ENCODE results near the gene PXMP4. TPM values are rescaled to one million over a fixed set of nuclear protein-coding genes. Genes with fewer than 3 reads are reported as not detected.

Gene PXMP4
- total RNA-seq, 2 experiments from 2014 or later = 8.8 to 10.2 TPM

GRCh38 chr20:33667676-33668465 lies 52.2 kb downstream of the PXMP4 start:
- no peaks in the 10 kb centered on the region for H3K27me3 Mint-ChIP-seq

GRCh38 chr20:33667245-33667675 lies 52.9 kb downstream of the PXMP4 start:
- H3K27ac Mint-ChIP-seq = peak overlapping the region; percentile 77
- ChIA-PET CTCF (interaction anchor here (0.6 to 9.8 kb wide), 19 partner anchors 8 to 266 kb away, joined by 3 to 91 read pairs (median 4); partner anchors contain the start of genes CDK5RAP1, PXMP4 and SNTA1), POLR2A (interaction anchor here (0.8 to 1.3 kb wide), 6 partner anchors 10 to 177 kb away, joined by 3 to 5 read pairs (median 3); partner anchors contain the start of genes CBFA2T2 and PXMP4)
- peak; percentile 7 for ATAC-seq
- H3K4me3 Mint-ChIP-seq = peak overlapping the region; percentile 75
- peaks cover 31% of the 10 kb centered on the region for H3K4me1 Mint-ChIP-seq
- DNase-seq = peak; percentile 67
- H3K36me3 Mint-ChIP-seq (ENCODE audit: low read depth) = peaks cover 5% of the 10 kb centered on the region
- H3K9me3 Mint-ChIP-seq (ENCODE audit: low read depth) = no peaks in the 10 kb centered on the region
- intact Hi-C loops (cut with DNase I, micrococcal nuclease) = loop anchor here (1.0 to 10.0 kb wide), 7 partner anchors 15 to 325 kb away; partner anchors contain the start of genes ZNF341 (in 2 of the 2), CBFA2T2 (in 1 of the 2), RALY (in 1 of the 2) and SNTA1 (in 1 of the 2)
- H3K27me3 Mint-ChIP-seq = no peaks in the 10 kb centered on the region

More at GRCh38 chr20:33667676-33668465, 52.2 kb downstream of the PXMP4 start:
- Mint-ChIP-seq H3K4me3 (peak overlapping the region; percentile 75), H3K4me1 (peaks cover 29% of the 10 kb centered on the region), H3K9me3 (ENCODE audit: low read depth) (no peaks in the 10 kb centered on the region), H3K36me3 (ENCODE audit: low read depth) (peaks cover 5% of the 10 kb centered on the region), H3K27ac (peak overlapping the region; percentile 77)
- intact Hi-C loops (cut with DNase I, micrococcal nuclease) = loop anchor here (1.0 to 10.0 kb wide), 9 partner anchors 16 to 324 kb away; partner anchors contain the start of genes ZNF341 (in 2 of the 2), CBFA2T2 (in 1 of the 2), CDK5RAP1 (in 1 of the 2) and RALY (in 1 of the 2)
- ATAC-seq (peak; percentile 60), DNase-seq (peak; percentile 89)
- ChIA-PET POLR2A (interaction anchor here (0.5 to 1.1 kb wide), 9 partner anchors 9 to 607 kb away, joined by 3 to 5 read pairs (median 3); partner anchors contain the start of genes CBFA2T2 and PXMP4), CTCF (interaction anchor here (0.6 to 9.8 kb wide), 24 partner anchors 7 to 367 kb away, joined by 3 to 91 read pairs (median 4); partner anchors contain the start of genes PXMP4 and SNTA1)

GRCh38 chr20:33666293-33667244 lies 53.5 kb downstream of the PXMP4 start, which contains the start of gene ACTL10:
Gene ACTL10 (plus strand): TSS chr20:33666943. CDS start chr20:33667498, 555 bp downstream.
- H3K36me3 Mint-ChIP-seq (ENCODE audit: low read depth) = peaks cover 5% of the 10 kb centered on the region
- ATAC-seq (peak; percentile 59), DNase-seq (peak; percentile 89)
- peak within 1 kb of the TSS; percentile 90 for H3K27ac Mint-ChIP-seq
- peaks cover 31% of the 10 kb centered on the region for H3K4me1 Mint-ChIP-seq
- ChIA-PET POLR2A (interaction anchor here (0.8 to 1.3 kb wide), 5 partner anchors 11 to 177 kb away, joined by 3 to 5 read pairs (median 3); partner anchors contain the start of genes CBFA2T2 and PXMP4), CTCF (interaction anchor here (0.6 to 9.8 kb wide), 16 partner anchors 9 to 1502 kb away, joined by 3 to 91 read pairs (median 4); partner anchors contain the start of genes CDK5RAP1, PXMP4 and SNTA1)
- H3K9me3 Mint-ChIP-seq (ENCODE audit: low read depth) = no peaks in the 10 kb centered on the region
- intact Hi-C loops (cut with DNase I, micrococcal nuclease) = loop anchor here (1.0 to 10.0 kb wide), 10 partner anchors 14 to 326 kb away; partner anchors contain the start of genes ZNF341 (in 2 of the 2), CBFA2T2 (in 1 of the 2), E2F1 (in 1 of the 2) and RALY (in 1 of the 2)
- H3K4me3 Mint-ChIP-seq = peak within 1 kb of the TSS; percentile 75
- no peaks in the 10 kb centered on the region for H3K27me3 Mint-ChIP-seq

GRCh38 chr20:33664762-33665144 lies 55.4 kb downstream of the PXMP4 start:
- Mint-ChIP-seq H3K4me1 (peaks cover 31% of the 10 kb centered on the region), H3K9me3 (ENCODE audit: low read depth) (no peaks in the 10 kb centered on the region), H3K4me3 (peak overlapping the region; percentile 78), H3K27ac (peak overlapping the region; percentile 86), H3K36me3 (ENCODE audit: low read depth) (peaks cover 5% of the 10 kb centered on the region), H3K27me3 (no peaks in the 10 kb centered on the region)
- POLR2A ChIA-PET = interaction anchor here (0.7 to 1.5 kb wide), 4 partner anchors 8 to 56 kb away, joined by 3 to 4 read pairs (median 4); no protein-coding TSS in a partner anchor
- peak; percentile 57 for DNase-seq
- ATAC-seq = no peak
- CTCF ChIA-PET = interaction anchor here (1.0 to 9.8 kb wide), 8 partner anchors 10 to 264 kb away, joined by 3 to 91 read pairs (median 7); partner anchors contain the start of gene PXMP4
- intact Hi-C loops (cut with DNase I, micrococcal nuclease) = loop anchor here (5.0 to 10.0 kb wide), 4 partner anchors 68 to 328 kb away; partner anchors contain the start of genes RALY (in 1 of the 2), SNTA1 (in 1 of the 2) and ZNF341 (in 1 of the 2)

GRCh38 chr20:33664085-33664761 lies 55.9 kb downstream of the PXMP4 start:
- ChIA-PET POLR2A (interaction anchor here (0.8 to 1.6 kb wide), 4 partner anchors 8 to 174 kb away, joined by 3 to 6 read pairs (median 4); partner anchors contain the start of gene CBFA2T2), CTCF (interaction anchor here (1.0 to 9.8 kb wide), 8 partner anchors 10 to 264 kb away, joined by 3 to 91 read pairs (median 7); partner anchors contain the start of gene PXMP4)
- DNase-seq (no peak), ATAC-seq (no peak)
- peaks cover 5% of the 10 kb centered on the region for H3K36me3 Mint-ChIP-seq (ENCODE audit: low read depth)
- H3K4me1 Mint-ChIP-seq = peaks cover 31% of the 10 kb centered on the region
- peak overlapping the region; percentile 86 for H3K27ac Mint-ChIP-seq
- no peaks in the 10 kb centered on the region for H3K9me3 Mint-ChIP-seq (ENCODE audit: low read depth)
- H3K4me3 Mint-ChIP-seq = peak overlapping the region; percentile 78
- H3K27me3 Mint-ChIP-seq = no peaks in the 10 kb centered on the region
- intact Hi-C loops (cut with DNase I, micrococcal nuclease) = loop anchor here in 1 of 2 experiments (10.0 kb wide), 1 partner anchor 109 kb away; no protein-coding TSS in a partner anchor

GRCh38 chr20:33663161-33664084 lies 56.7 kb downstream of the PXMP4 start:
- ChIA-PET POLR2A (interaction anchor here (1.3 to 1.6 kb wide), 2 partner anchors 16 to 173 kb away, joined by 3 to 6 read pairs; partner anchors contain the start of gene CBFA2T2), CTCF (interaction anchor here (0.6 to 9.8 kb wide), 9 partner anchors 9 to 263 kb away, joined by 3 to 91 read pairs (median 5); partner anchors contain the start of gene PXMP4)
- intact Hi-C loops (cut with DNase I, micrococcal nuclease) = loop anchor here (1.0 to 10.0 kb wide), 5 partner anchors 57 to 173 kb away; partner anchors contain the start of genes CBFA2T2 (in 1 of the 2), CHMP4B (in 1 of the 2) and PXMP4 (in 1 of the 2)
- Mint-ChIP-seq H3K4me1 (peaks cover 30% of the 10 kb centered on the region), H3K27ac (peak overlapping the region; percentile 86), H3K36me3 (ENCODE audit: low read depth) (peaks cover 4% of the 10 kb centered on the region), H3K27me3 (no peaks in the 10 kb centered on the region), H3K9me3 (ENCODE audit: low read depth) (no peaks in the 10 kb centered on the region), H3K4me3 (peak overlapping the region; percentile 78)
- DNase-seq (peak; percentile 94), ATAC-seq (peak; percentile 75)

GRCh38 chr20:33662172-33662571 lies 57.9 kb downstream of the PXMP4 start, which contains the start of gene C20orf144:
Gene C20orf144 (plus strand): TSS chr20:33662327. CDS start chr20:33662346, 19 bp downstream.
- DNase-seq (no peak), ATAC-seq (no peak)
- ChIA-PET CTCF (interaction anchor here (0.8 to 9.8 kb wide), 2 partner anchors 9 to 19 kb away, joined by 3 to 91 read pairs; no protein-coding TSS in a partner anchor), POLR2A (no interaction called here)
- peaks cover 2% of the 10 kb centered on the region for H3K36me3 Mint-ChIP-seq (ENCODE audit: low read depth)
- H3K4me1 Mint-ChIP-seq = peaks cover 25% of the 10 kb centered on the region
- intact Hi-C loops (cut with DNase I, micrococcal nuclease) = loop anchor here (2.0 to 10.0 kb wide), 2 partner anchors 59 to 107 kb away; partner anchors contain the start of gene PXMP4 (in 1 of the 2)
- H3K27me3 Mint-ChIP-seq = no peaks in the 10 kb centered on the region
- peak within 1 kb of the TSS; percentile 81 for H3K27ac Mint-ChIP-seq
- H3K4me3 Mint-ChIP-seq = peak within 1 kb of the TSS; percentile 78
- no peaks in the 10 kb centered on the region for H3K9me3 Mint-ChIP-seq (ENCODE audit: low read depth)

- no peaks in the 10 kb centered on the region for H3K9me3 Mint-ChIP-seq (ENCODE audit: low read depth)
- H3K27ac Mint-ChIP-seq = no peak overlapping the region
- intact Hi-C loops (cut with DNase I, micrococcal nuclease) = loop anchor here in 1 of 2 experiments (10.0 kb wide), 1 partner anchor 106 kb away; no protein-coding TSS in a partner anchor
- peaks cover 2% of the 10 kb centered on the region for H3K36me3 Mint-ChIP-seq (ENCODE audit: low read depth)
- peaks cover 17% of the 10 kb centered on the region for H3K4me1 Mint-ChIP-seq
- CTCF ChIA-PET = no interaction called here
- H3K4me3 Mint-ChIP-seq = no peak overlapping the region
- no peaks in the 10 kb centered on the region for H3K27me3 Mint-ChIP-seq
- ATAC-seq (no peak), DNase-seq (no peak)
- POLR2A ChIA-PET = no interaction called here
These were observed 59.4 kb downstream of the PXMP4 start for GRCh38 chr20:33660685-33661058.
